SU-DHL-6 (cell line): ENCODE measurements around the gene NTM.

Experiments used
- H2AFZ ChIP-seq: fragments of 200-600 bp; sonication (generic); 2 replicates; pipeline ENCODE4 v1.6.1; 2014; ENCODE audit warnings: low read depth, mild to moderate bottlenecking, moderate library complexity, mixed read lengths, antibody characterized with exemption, low read length; ENCODE audit not compliant: severe bottlenecking
- H3F3A ChIP-seq: fragments of 200-600 bp; shearing (Covaris generic); 2 replicates; pipeline ENCODE4 v1.6.0; 2016; ENCODE audit warnings: antibody characterized with exemption, mild to moderate bottlenecking; ENCODE audit not compliant: insufficient read depth
- H3K27ac ChIP-seq: fragments of 200-600 bp; sonication (generic); 2 replicates; pipeline ENCODE4 v1.5.1; 2016; ENCODE audit warnings: low read depth, mild to moderate bottlenecking, low read length, moderate library complexity, mixed read lengths
- H3K27me3 ChIP-seq: fragments of 200-600 bp; sonication (generic), shearing (Covaris generic); 2 replicates; pipeline ENCODE4 v1.6.0; 2014; ENCODE audit warnings: mild to moderate bottlenecking, low read length
- H3K36me3 ChIP-seq: fragments of 200-600 bp; sonication (generic); 2 replicates; pipeline ENCODE4 v1.6.1; 2014; ENCODE audit warnings: mild to moderate bottlenecking, low read length, mixed read lengths
- H3K4me2 ChIP-seq: fragments of 300-600, 200-600 bp; shearing (Covaris generic), sonication (generic); 2 replicates; pipeline ENCODE4 v1.6.0; 2014; ENCODE audit warnings: low read length, low read depth, mild to moderate bottlenecking; ENCODE audit not compliant: poor library complexity, severe bottlenecking
- H3K4me3 ChIP-seq: fragments of 200-600 bp; sonication (generic); 2 replicates; pipeline ENCODE4 v1.5.1; 2014; ENCODE audit warnings: antibody characterized with exemption, low read length, mild to moderate bottlenecking, mixed read lengths; ENCODE audit not compliant: insufficient read depth, poor library complexity, severe bottlenecking
- H3K79me2 ChIP-seq: fragments of 200-600 bp; sonication (generic); 2 replicates; pipeline ENCODE4 v1.6.1; 2014; ENCODE audit warnings: mild to moderate bottlenecking, low read length, moderate library complexity; ENCODE audit not compliant: insufficient read depth
- H3K9ac ChIP-seq: fragments of 200-600 bp; sonication (generic); 2 replicates; pipeline ENCODE4 v1.7.0; 2014; ENCODE audit warnings: mild to moderate bottlenecking, low read length
- H3K9me2 ChIP-seq: fragments of 200-600 bp; sonication (generic); replicated peaks from 2 replicates; pipeline ENCODE4 v1.6.1; 2014; ENCODE audit warnings: low read length; ENCODE audit not compliant: insufficient read depth
- H3K9me3 ChIP-seq: fragments of 200-600 bp; sonication (generic); 2 replicates; pipeline ENCODE4 v1.6.1; 2014; ENCODE audit warnings: low read length, mixed read lengths; ENCODE audit not compliant: insufficient read depth
- H4K20me1 ChIP-seq: fragments of 200-600 bp; sonication (generic); 2 replicates; pipeline ENCODE4 v1.6.1; 2014; ENCODE audit warnings: low read depth, mild to moderate bottlenecking, antibody characterized with exemption, low read length, moderate library complexity, mixed read lengths
- EZH2phosphoT487 ChIP-seq: fragments of 200-600 bp; sonication (generic), shearing (Covaris generic); conservative IDR thresholded peaks from 2 replicates; pipeline ENCODE4 v1.6.1; 2018; ENCODE audit warnings: mild to moderate bottlenecking, antibody characterized with exemption, low read length, moderate library complexity, mixed read lengths
- TF ChIP-seq, protein P1 (sequence below): fragments of 200-600 bp; sonication (generic); IDR thresholded peaks from one replicate; pipeline ENCODE4 v1.5.1; 2017; ENCODE audit warnings: antibody characterized with exemption, mild to moderate bottlenecking, low read length, moderate library complexity; ENCODE audit not compliant: insufficient read depth, poor library complexity, severe bottlenecking

NTM gene

DNA sequence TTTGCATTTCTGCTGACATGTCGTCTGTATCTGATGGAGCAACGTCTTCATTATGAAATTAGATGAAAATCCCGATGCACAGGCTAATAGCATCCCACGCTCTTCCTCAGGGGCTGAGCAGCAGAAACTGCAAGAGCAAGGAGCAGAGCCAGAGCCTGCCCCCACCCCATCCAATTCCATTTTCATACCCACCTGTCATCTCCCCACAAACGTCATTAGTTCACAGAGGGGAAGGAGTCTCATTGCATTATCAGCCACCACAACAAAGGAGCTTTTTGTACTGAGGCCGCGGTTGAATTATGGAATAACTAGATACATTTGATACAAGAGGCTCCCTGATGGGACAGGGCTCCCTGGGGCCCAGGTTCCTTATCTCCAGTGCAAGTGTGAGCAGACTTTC lies 515.0 kb downstream of the NTM start:
- Histone ChIP-seq H3K27ac (no peak overlapping the region), H3K4me2 (no peak overlapping the region), H3K36me3 (no peaks in the 10 kb centered on the region), H3F3A (no peaks in the 10 kb centered on the region), H3K9me2 (no peaks in the 10 kb centered on the region), H3K9me3 (no peaks in the 10 kb centered on the region), H3K4me3 (no peak overlapping the region), H4K20me1 (no peaks in the 10 kb centered on the region), H3K27me3 (no peaks in the 10 kb centered on the region), H2AFZ (no peak overlapping the region), H3K79me2 (no peaks in the 10 kb centered on the region), H3K9ac (no peak overlapping the region)
- TF ChIP-seq, protein P1, sequence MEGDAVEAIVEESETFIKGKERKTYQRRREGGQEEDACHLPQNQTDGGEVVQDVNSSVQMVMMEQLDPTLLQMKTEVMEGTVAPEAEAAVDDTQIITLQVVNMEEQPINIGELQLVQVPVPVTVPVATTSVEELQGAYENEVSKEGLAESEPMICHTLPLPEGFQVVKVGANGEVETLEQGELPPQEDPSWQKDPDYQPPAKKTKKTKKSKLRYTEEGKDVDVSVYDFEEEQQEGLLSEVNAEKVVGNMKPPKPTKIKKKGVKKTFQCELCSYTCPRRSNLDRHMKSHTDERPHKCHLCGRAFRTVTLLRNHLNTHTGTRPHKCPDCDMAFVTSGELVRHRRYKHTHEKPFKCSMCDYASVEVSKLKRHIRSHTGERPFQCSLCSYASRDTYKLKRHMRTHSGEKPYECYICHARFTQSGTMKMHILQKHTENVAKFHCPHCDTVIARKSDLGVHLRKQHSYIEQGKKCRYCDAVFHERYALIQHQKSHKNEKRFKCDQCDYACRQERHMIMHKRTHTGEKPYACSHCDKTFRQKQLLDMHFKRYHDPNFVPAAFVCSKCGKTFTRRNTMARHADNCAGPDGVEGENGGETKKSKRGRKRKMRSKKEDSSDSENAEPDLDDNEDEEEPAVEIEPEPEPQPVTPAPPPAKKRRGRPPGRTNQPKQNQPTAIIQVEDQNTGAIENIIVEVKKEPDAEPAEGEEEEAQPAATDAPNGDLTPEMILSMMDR = no peak
- TF ChIP-seq EZH2phosphoT487 = no peak

DNA sequence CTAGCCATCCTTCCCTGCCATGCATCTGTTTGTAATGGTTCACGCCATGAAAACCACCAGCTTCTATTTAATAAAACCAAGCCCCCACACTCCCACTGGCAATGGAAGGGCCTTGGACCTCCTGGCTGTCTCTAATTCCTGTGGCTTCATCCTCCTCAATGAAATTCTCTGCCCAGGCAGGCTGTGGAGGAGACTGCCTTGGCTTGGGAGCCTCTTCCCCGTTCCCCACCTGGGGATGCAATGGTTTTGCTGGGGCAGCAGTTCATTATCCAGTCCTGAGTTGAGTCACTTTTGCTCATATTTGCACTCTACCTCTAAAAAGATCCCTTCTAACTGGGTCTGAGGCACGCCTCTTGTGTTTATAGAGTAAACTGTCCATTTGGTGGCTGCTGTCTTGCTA lies 515.8 kb downstream of the NTM start:
- Histone ChIP-seq H3K9me3 (no peaks in the 10 kb centered on the region), H3K79me2 (no peaks in the 10 kb centered on the region), H4K20me1 (no peaks in the 10 kb centered on the region), H3K4me3 (no peak overlapping the region), H3K9ac (no peak overlapping the region), H3K9me2 (no peaks in the 10 kb centered on the region), H3K36me3 (no peaks in the 10 kb centered on the region), H2AFZ (no peak overlapping the region), H3F3A (no peaks in the 10 kb centered on the region), H3K4me2 (no peak overlapping the region), H3K27ac (no peak overlapping the region), H3K27me3 (no peaks in the 10 kb centered on the region)
- TF ChIP-seq, protein P1 = no peak
- TF ChIP-seq EZH2phosphoT487 = no peak

DNA sequence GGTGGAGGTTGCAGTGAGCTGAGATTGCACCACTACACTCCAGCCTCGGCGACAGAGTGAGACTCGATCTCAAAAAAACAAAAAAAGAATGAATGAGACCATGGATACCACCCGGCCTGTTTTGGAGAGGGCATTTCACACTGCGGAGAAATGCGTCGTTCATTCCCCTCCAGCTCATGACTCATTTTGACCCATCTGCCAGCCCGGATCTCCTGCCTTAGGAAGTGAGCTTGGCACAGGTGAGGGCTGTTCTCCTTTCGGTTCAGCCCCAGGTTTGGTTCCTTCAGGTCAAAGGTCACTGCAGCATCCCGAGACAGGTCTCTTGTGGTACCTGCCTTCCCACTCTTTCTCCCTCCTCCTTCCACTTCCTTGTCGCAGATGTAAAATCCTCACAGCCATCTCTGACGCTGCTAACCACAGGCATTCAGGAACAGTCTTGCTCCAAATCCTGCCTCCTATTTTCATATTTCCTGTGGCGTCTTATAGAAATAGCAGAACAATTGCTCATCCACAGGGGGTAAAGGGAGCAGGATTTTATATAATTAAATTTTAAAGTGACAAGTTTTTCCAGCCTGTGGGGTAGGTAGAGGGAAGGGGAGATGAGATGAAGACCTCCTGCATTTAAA lies 517.9 kb downstream of the NTM start:
- Histone ChIP-seq H2AFZ (no peak overlapping the region), H3K9ac (no peak overlapping the region)

More for the DNA sequence above, 517.9 kb downstream of the NTM start:
- TF ChIP-seq EZH2phosphoT487 = no peak
- TF ChIP-seq, protein P1 = no peak
- Histone ChIP-seq H3K27me3 (no peaks in the 10 kb centered on the region), H3F3A (no peaks in the 10 kb centered on the region), H3K9me2 (no peaks in the 10 kb centered on the region), H3K36me3 (no peaks in the 10 kb centered on the region), H3K27ac (no peak overlapping the region), H3K4me2 (no peak overlapping the region), H3K4me3 (no peak overlapping the region), H3K79me2 (no peaks in the 10 kb centered on the region), H4K20me1 (no peaks in the 10 kb centered on the region), H3K9me3 (no peaks in the 10 kb centered on the region)
